Measurements from ENCODE around the gene CMTR2. TPM values are rescaled to one million over a fixed set of nuclear protein-coding genes. Genes with fewer than 3 reads are reported as not detected.

CMTR2 gene
- total and polyA plus RNA-seq, 12 donors = 7.8 to 34.1 (median 18.5) TPM

- DNase-seq = no peak
- H3K9me3 ChIP-seq (replicated peaks in 1 of 3) = no peaks in the 10 kb centered on the region
- no peaks in the 10 kb centered on the region for H3K27me3 ChIP-seq
- H3K4me3 ChIP-seq = no peak overlapping the region
- WGBS, 4 donors = 63 to 78% (median 68%) methylated on average over 1 of the region's 1 CpG
- no peaks in the 10 kb centered on the region for H3K4me1 ChIP-seq (replicated peaks in 1 of 2)
- TF ChIP-seq POLR2A (IDR thresholded peaks at IDR 0.05) = no peak
- no peak for TF ChIP-seq CTCF (IDR thresholded peaks at IDR 0.05)
- no peaks in the 10 kb centered on the region for H3K36me3 ChIP-seq (replicated peaks in 1 of 2)
- no peak overlapping the region for H3K27ac ChIP-seq
- intact Hi-C loops (cut with DNase I) = no loop called here
Observed at GRCh38 chr16:71337631-71338030, 48.4 kb upstream of the CMTR2 start.

- Histone ChIP-seq H3K4me3 (no peak overlapping the region), H3K4me1 (replicated peaks in 1 of 2) (no peaks in the 10 kb centered on the region), H3K27ac (no peak overlapping the region), H3K27me3 (no peaks in the 10 kb centered on the region), H3K9me3 (replicated peaks in 1 of 3) (no peaks in the 10 kb centered on the region), H3K36me3 (replicated peaks in 1 of 2) (no peaks in the 10 kb centered on the region)
- DNase-seq = no peak
- intact Hi-C loops (cut with DNase I) = no loop called here
- WGBS, 4 donors = 76 to 84% (median 81%) methylated on average over 3 of the region's 3 CpGs
- TF ChIP-seq POLR2A (IDR thresholded peaks at IDR 0.05) (no peak), CTCF (IDR thresholded peaks at IDR 0.05) (no peak)
Observed at GRCh38 chr16:71328151-71328550, 38.9 kb upstream of the CMTR2 start.

- Histone ChIP-seq H3K4me3 (no peak overlapping the region), H3K27ac (no peak overlapping the region), H3K4me1 (replicated peaks in 1 of 2) (no peaks in the 10 kb centered on the region), H3K36me3 (replicated peaks in 1 of 2) (no peaks in the 10 kb centered on the region), H3K27me3 (no peaks in the 10 kb centered on the region), H3K9me3 (replicated peaks in 1 of 3) (no peaks in the 10 kb centered on the region)
- intact Hi-C loops (cut with DNase I) = no loop called here
- no peak for DNase-seq
- TF ChIP-seq POLR2A (IDR thresholded peaks at IDR 0.05) (no peak), CTCF (IDR thresholded peaks at IDR 0.05) (no peak)
Observed at GRCh38 chr16:71327720-71328119, 38.5 kb upstream of the CMTR2 start.

GRCh38 chr16:71319999-71320398 is 30.8 kb upstream of the CMTR2 start:
- H3K27me3 ChIP-seq = no peaks in the 10 kb centered on the region
- H3K9me3 ChIP-seq (replicated peaks in 1 of 3) = no peaks in the 10 kb centered on the region
- DNase-seq = no peak
- no peak overlapping the region for H3K27ac ChIP-seq
- H3K4me1 ChIP-seq (replicated peaks in 1 of 2) = no peaks in the 10 kb centered on the region
- no peak for TF ChIP-seq POLR2A (IDR thresholded peaks at IDR 0.05)
- no peak for TF ChIP-seq CTCF (IDR thresholded peaks at IDR 0.05)
- no peaks in the 10 kb centered on the region for H3K36me3 ChIP-seq (replicated peaks in 1 of 2)
- H3K4me3 ChIP-seq = no peak overlapping the region
- intact Hi-C loops (cut with DNase I) = no loop called here
- 69 to 82% (median 78%) methylated on average over 4 of the region's 4 CpGs for WGBS, 4 donors
